Gastrocnemius medialis (tissue), 4 donors: ENCODE measurements around the gene MTIF2. TPM values are rescaled to one million over a fixed set of nuclear protein-coding genes. Genes with fewer than 3 reads are reported as not detected.
"Not testable (repeated sequence)": the region's sequence is repeated elsewhere in the genome, so short reads cannot be mapped to it uniquely, and the experiment has no call there.

Experiments
- ATAC-seq, 2 donors: fragments of 150-250 bp; one replicate each; pipeline ENCODE4 v1.9.1; 2016
- DNase-seq, 2 donors: peaks; one replicate each; pipeline ENCODE4 v3.0.0-alpha.2; 2019
- H3K27ac ChIP-seq, 4 donors: fragments of 200-600 bp; sonication (generic); 1 replicate in 1 of 4; 2 replicates in 3 of 4; pipeline ENCODE4 v1.5.1; 2016 to 2018; ENCODE audit warnings: mild to moderate bottlenecking in 2 of 4, moderate library complexity in 1 of 4
- H3K27me3 ChIP-seq, 3 donors: fragments of 200-600 bp; sonication (generic) in 2 of 3; 1 replicate in 1 of 3; 2 replicates in 2 of 3; pipeline versions ENCODE4 v1.5.1 to v1.6.0; 2016 to 2019; ENCODE audit warnings: mild to moderate bottlenecking in 1 of 3, moderate library complexity in 1 of 3
- H3K36me3 ChIP-seq, 2 donors: fragments of 200-600 bp; sonication (generic) in 1 of 2; one replicate each; pipeline ENCODE4 v1.5.1; 2017 to 2018
- H3K4me1 ChIP-seq, 2 donors: fragments of 200-600 bp; sonication (generic) in 1 of 2; one replicate each; pipeline ENCODE4 v1.5.1; 2016 to 2017; ENCODE audit warnings: mild to moderate bottlenecking in 2 of 2
- H3K4me3 ChIP-seq, 4 donors: fragments of 200-600 bp; sonication (generic) in 3 of 4; 1 replicate in 1 of 4; 2 replicates in 3 of 4; pipeline ENCODE4 v1.5.1; 2016 to 2019; ENCODE audit warnings: mild to moderate bottlenecking in 2 of 4
- H3K9me3 ChIP-seq, 3 donors: fragments of 200-600 bp; sonication (generic) in 2 of 3; 1 replicate in 1 of 3; 2 replicates in 2 of 3; pipeline ENCODE4 v1.5.1; 2016 to 2019
- CTCF ChIP-seq, 5 experiments: fragments of 450-650 bp in 3 of 5; fragments of 200-600 bp in 2 of 5; sonication (generic) in 2 of 5; IDR thresholded peaks in 4 of 5; conservative IDR thresholded peaks in 1 of 5; 1 replicate in 4 of 5; 2 replicates in 1 of 5; pipeline ENCODE4 v1.5.1; 2016 to 2019; ENCODE audit warnings: antibody characterized with exemption in 5 of 5, mild to moderate bottlenecking in 3 of 5, moderate library complexity in 3 of 5
- POLR2A ChIP-seq, 2 donors: fragments of 450-650 bp; IDR thresholded peaks; one replicate each; pipeline ENCODE4 v1.6.1; 2017; ENCODE audit warnings: antibody characterized with exemption in 2 of 2, mild to moderate bottlenecking in 2 of 2, moderate library complexity in 2 of 2
- in situ Hi-C, 4 donors: fragments of 200-750 bp; cut with MboI; loops; one replicate each; pipeline versions ENCODE4 v1.15.0 to v1.8.0; 2017; ENCODE audit warnings: low sequenced_read_pairs in 4 of 4
- intact Hi-C: fragments of 100-400 bp; cut with DNase I; formaldehyde crosslinking; loops from one replicate; pipeline ENCODE4 v1.15.1; 2023; ENCODE audit warnings: low total_unique reads
- total RNA-seq, 4 donors: library from RNA; depleted of rRNA; stranded (reverse); fragments of >200 nt; gene quantifications; one replicate each; pipeline versions ENCODE4 v1.1.0 to v1.2.3, GENCODE V29; 2016

MTIF2 gene
- total RNA-seq, 4 donors from 2014 or later: 23.0 to 42.5 (median 34.7) TPM

- in situ Hi-C loops: no loop called here
- intact Hi-C loops: no loop called here
- Histone ChIP-seq H3K27me3 (no peaks in the 10 kb centered on the region), H3K4me1 (no peaks in the 10 kb centered on the region), H3K36me3 (peaks cover 0 to 94% of the 10 kb centered on the region in 2 donors), H3K9me3 (no peaks in the 10 kb centered on the region), H3K27ac (no peak overlapping the region), H3K4me3 (no peak overlapping the region)
- ATAC-seq (no peak), DNase-seq (no peak)
- TF ChIP-seq CTCF (IDR thresholded peaks at IDR 0.05 in 4 of 5, conservative IDR thresholded peaks at IDR 0.05 in 1 of 5) (no peak), POLR2A (IDR thresholded peaks at IDR 0.05) (no peak)
Measured at GRCh38 chr2:55245411-55245810, 23.6 kb downstream of the MTIF2 start.

DNA sequence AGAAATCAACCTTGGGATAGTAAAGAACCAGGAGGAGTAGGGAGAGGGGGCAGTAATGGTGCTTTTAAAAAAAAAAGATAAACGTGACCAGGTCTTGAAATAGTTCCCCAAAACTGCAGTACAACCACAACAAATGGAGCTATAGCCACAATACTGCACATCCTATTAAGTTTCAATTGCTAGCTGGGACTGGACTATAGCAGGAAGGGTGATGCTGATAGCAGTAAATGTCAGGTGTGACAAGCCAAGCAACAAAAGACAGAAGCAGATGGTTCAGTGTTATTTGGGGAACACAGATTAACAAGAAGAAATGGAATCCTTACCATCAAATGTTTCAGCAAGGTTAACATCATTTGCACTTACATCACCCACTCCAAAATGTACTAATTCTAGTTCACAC is 26.4 kb downstream of the MTIF2 start:
- no peak for ATAC-seq

DNA sequence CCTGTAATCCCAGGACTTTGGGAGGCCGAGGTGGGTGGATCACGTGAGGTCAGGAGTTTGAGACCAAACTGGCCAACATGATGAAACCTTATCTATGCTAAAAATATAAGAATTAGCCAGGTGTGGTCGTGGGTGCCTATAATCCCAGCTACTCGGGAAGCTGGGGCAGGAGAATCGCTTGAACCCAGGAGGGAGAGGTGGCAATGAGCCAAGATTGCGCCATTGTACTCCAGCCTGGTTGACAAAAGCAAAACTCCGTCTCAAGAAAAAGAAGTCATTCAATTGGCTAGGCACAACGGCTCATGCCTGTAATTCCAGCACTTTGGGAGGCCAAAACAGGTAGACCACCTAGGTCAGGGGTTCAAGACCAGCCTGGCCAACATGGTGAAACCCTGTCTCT is 27.4 kb downstream of the MTIF2 start:
- DNase-seq, ATAC-seq, H3K27me3 ChIP-seq, H3K27ac ChIP-seq, in situ Hi-C loops, H3K4me3 ChIP-seq, H3K4me1 ChIP-seq, intact Hi-C loops, H3K9me3 ChIP-seq: not testable (repeated sequence)
- peaks cover 0 to 94% of the 10 kb centered on the region in 2 donors for H3K36me3 ChIP-seq

More for the DNA sequence above, 26.4 kb downstream of the MTIF2 start:
- H3K4me1 ChIP-seq: no peaks in the 10 kb centered on the region
- H3K27me3 ChIP-seq: no peaks in the 10 kb centered on the region
- in situ Hi-C loops: no loop called here
- intact Hi-C loops: no loop called here
- no peak for TF ChIP-seq POLR2A (IDR thresholded peaks at IDR 0.05)
- no peak for TF ChIP-seq CTCF (IDR thresholded peaks at IDR 0.05 in 4 of 5, conservative IDR thresholded peaks at IDR 0.05 in 1 of 5)
- no peak overlapping the region for H3K4me3 ChIP-seq
- H3K27ac ChIP-seq: no peak overlapping the region
- H3K36me3 ChIP-seq: peaks cover 0 to 97% of the 10 kb centered on the region in 2 donors
- H3K9me3 ChIP-seq: no peaks in the 10 kb centered on the region
- DNase-seq: no peak

GRCh38 chr2:55239656-55240222 is 29.3 kb downstream of the MTIF2 start:
- in situ Hi-C loops: no loop called here

More at GRCh38 chr2:55239656-55240222, 29.3 kb downstream of the MTIF2 start:
- H3K4me3 ChIP-seq: no peak overlapping the region
- H3K27me3 ChIP-seq: no peaks in the 10 kb centered on the region
- no peak overlapping the region for H3K27ac ChIP-seq
- intact Hi-C loops: loop anchor here (10.0 kb wide), 1 partner anchor 375 kb away; the partner anchor contains the start of gene PPP4R3B
- DNase-seq (no peak), ATAC-seq (no peak)
- H3K9me3 ChIP-seq: no peaks in the 10 kb centered on the region
- TF ChIP-seq CTCF (IDR thresholded peaks at IDR 0.05 in 4 of 5, conservative IDR thresholded peaks at IDR 0.05 in 1 of 5) (no peak), POLR2A (IDR thresholded peaks at IDR 0.05) (no peak)
- peaks cover 0 to 2% of the 10 kb centered on the region in 2 donors for H3K4me1 ChIP-seq
- peaks cover 0 to 94% of the 10 kb centered on the region in 2 donors for H3K36me3 ChIP-seq
